HEK293 (cell line): ENCODE data around the gene RAB36.

Experiments used
- CTCF ChIA-PET: fragments of 350-600 bp; formaldehyde crosslinking; extraction: SDS; loops from one replicate; lab custom pipeline; 2021; ENCODE audit warnings: antibody characterized with exemption; lab: Yijun Ruan, JAX
- POLR2A ChIA-PET: fragments of 300-600 bp; formaldehyde crosslinking; extraction: SDS; loops from one replicate; lab custom pipeline; 2020; ENCODE audit warnings: antibody characterized with exemption, inconsistent platforms; lab: Yijun Ruan, JAX
- H3K27ac ChIP-seq: fragments of 200-500 bp; sonication (Bioruptor generic); 2 replicates; pipeline ENCODE4 v1.5.1; 2014; ENCODE audit warnings: low read depth, low read length, control low read depth, inconsistent platforms; ENCODE audit errors: extremely low read depth
- H3K36me3 ChIP-seq, 2 experiments: fragments of 200-500 bp in 1 of 2; sonication (Bioruptor generic) in 1 of 2; 1 replicate in 1 of 2; 2 replicates in 1 of 2; pipeline ENCODE4 v1.5.1; 2014 to 2017; ENCODE audit warnings: inconsistent platforms in 2 of 2, low read length in 2 of 2; ENCODE audit not compliant: control insufficient read depth in 2 of 2, insufficient read depth in 1 of 2
- H3K4me1 ChIP-seq: fragments of 200-500 bp; sonication (Bioruptor generic); 2 replicates; pipeline ENCODE4 v1.5.1; 2014; ENCODE audit warnings: mild to moderate bottlenecking, low read length, inconsistent platforms; ENCODE audit not compliant: control insufficient read depth, insufficient read depth
- H3K4me3 ChIP-seq: 2 replicates; pipeline ENCODE4 v1.5.1; 2011; ENCODE audit warnings: low read depth, mild to moderate bottlenecking, control low read depth, low read length, moderate library complexity
- H3K9me3 ChIP-seq: fragments of 200-500 bp; sonication (Bioruptor generic); 2 replicates; pipeline ENCODE4 v1.5.1; 2014; ENCODE audit warnings: low read depth, low read length, inconsistent platforms; ENCODE audit not compliant: control insufficient read depth, insufficient read depth
- GLI2 ChIP-seq: fragments of 450-650 bp; formaldehyde crosslinking; IDR thresholded peaks from 2 replicates; pipeline ENCODE4; 2017; ENCODE audit warnings: missing biosample characterization, missing genetic modification characterization, low read depth, borderline replicate concordance
- GLIS1 ChIP-seq: fragments of 450-650 bp; formaldehyde crosslinking; IDR thresholded peaks from 2 replicates; pipeline ENCODE4 v1.5.1; 2016; ENCODE audit warnings: missing biosample characterization, missing genetic modification characterization
- IKZF3 ChIP-seq: fragments of 450-650 bp; IDR thresholded peaks from 2 replicates; pipeline ENCODE4 v1.5.0; 2018; ENCODE audit warnings: missing biosample characterization, mild to moderate bottlenecking, missing genetic modification characterization, moderate library complexity
- OVOL3 ChIP-seq: fragments of 450-650 bp; formaldehyde crosslinking; IDR thresholded peaks from 2 replicates; pipeline ENCODE4 v1.5.1; 2016; ENCODE audit warnings: missing biosample characterization, missing genetic modification characterization
- TRIM28 ChIP-seq: IDR thresholded peaks from 2 replicates; pipeline ENCODE4 v1.6.1; 2011; ENCODE audit warnings: low read length, control low read depth, borderline replicate concordance
- ZBTB17 ChIP-seq: fragments of 450-650 bp; formaldehyde crosslinking; IDR thresholded peaks from 2 replicates; pipeline ENCODE4 v1.5.1; 2016; ENCODE audit warnings: missing biosample characterization, missing genetic modification characterization
- ZIC2 ChIP-seq: fragments of 450-650 bp; formaldehyde crosslinking; IDR thresholded peaks from 2 replicates; pipeline ENCODE4 v1.5.1; 2016; ENCODE audit warnings: missing biosample characterization, missing genetic modification characterization
- ZNF10 ChIP-seq: fragments of 450-650 bp; formaldehyde crosslinking; IDR thresholded peaks from 2 replicates; pipeline ENCODE4 v1.5.1; 2017; ENCODE audit warnings: missing biosample characterization, missing genetic modification characterization
- ZNF155 ChIP-seq: fragments of 450-650 bp; formaldehyde crosslinking; IDR thresholded peaks from 2 replicates; pipeline ENCODE4 v1.5.1; 2016; ENCODE audit warnings: missing biosample characterization, missing genetic modification characterization
- ZNF202 ChIP-seq: fragments of 450-650 bp; formaldehyde crosslinking; IDR thresholded peaks from 2 replicates; pipeline ENCODE4 v1.5.1; 2016; ENCODE audit warnings: missing biosample characterization, missing genetic modification characterization, borderline replicate concordance
- ZNF280D ChIP-seq: fragments of 450-650 bp; formaldehyde crosslinking; IDR thresholded peaks from 2 replicates; pipeline ENCODE4 v1.5.1; 2016; ENCODE audit warnings: missing biosample characterization, missing genetic modification characterization
- ZNF391 ChIP-seq: fragments of 450-650 bp; formaldehyde crosslinking; IDR thresholded peaks from 2 replicates; pipeline ENCODE4 v1.5.1; 2016; ENCODE audit warnings: low read depth, missing biosample characterization, missing genetic modification characterization, borderline replicate concordance
- ZNF626 ChIP-seq: fragments of 450-650 bp; sonication (Bioruptor Pico); formaldehyde crosslinking; IDR thresholded peaks from 2 replicates; pipeline ENCODE4 v1.5.1; 2018; ENCODE audit warnings: missing biosample characterization, missing genetic modification characterization, inconsistent platforms
- ZNF654 ChIP-seq: fragments of 450-650 bp; formaldehyde crosslinking; IDR thresholded peaks from 2 replicates; pipeline ENCODE4 v1.5.1; 2016; ENCODE audit warnings: low read depth, missing biosample characterization, missing genetic modification characterization
- ZNF792 ChIP-seq: fragments of 450-650 bp; formaldehyde crosslinking; IDR thresholded peaks from 2 replicates; pipeline ENCODE4 v1.5.1; 2016; ENCODE audit warnings: missing biosample characterization, missing genetic modification characterization

Gene RAB36

GRCh38 chr22:23124611-23125511, 20.4 kb upstream of the RAB36 start:
- ChIA-PET CTCF (interaction anchor here (0.6 to 11.3 kb wide), 5 partner anchors 157 to 383 kb away, joined by 3 to 304 read pairs (median 3); no protein-coding TSS in a partner anchor), POLR2A (no interaction called here)
- Histone ChIP-seq H3K9me3 (no peaks in the 10 kb centered on the region), H3K27ac (no peak overlapping the region), H3K4me3 (no peak overlapping the region), H3K4me1 (no peaks in the 10 kb centered on the region), H3K36me3 (peaks cover 0 to 17% of the 10 kb centered on the region in 2 experiments; a peak in 1 of 3 replicates)
- no peak for TF ChIP-seq IKZF3
- TF ChIP-seq OVOL3 (tag by site-specific recombination) = no peak
- no peak for TF ChIP-seq ZNF654 (tag by site-specific recombination)
- TF ChIP-seq ZNF10 (tag by site-specific recombination) = no peak
- no peak for TF ChIP-seq ZNF155
- no peak for TF ChIP-seq ZNF626
- no peak for TF ChIP-seq ZBTB17 (tag by site-specific recombination)
- TF ChIP-seq ZNF792 (tag by site-specific recombination) = no peak
- TF ChIP-seq ZNF202 (tag by site-specific recombination) = no peak

GRCh38 chr22:23125512-23126103, 19.7 kb upstream of the RAB36 start:
- POLR2A ChIA-PET = no interaction called here
- TF ChIP-seq GLI2 (tag by site-specific recombination) (no peak), TRIM28 (no peak), ZNF391 (tag by site-specific recombination) (no peak)
- no peak overlapping the region for H3K4me3 ChIP-seq
- no peaks in the 10 kb centered on the region for H3K9me3 ChIP-seq
- peaks cover 0 to 17% of the 10 kb centered on the region in 2 experiments; a peak in 1 of 3 replicates for H3K36me3 ChIP-seq
- no peak overlapping the region for H3K27ac ChIP-seq
- H3K4me1 ChIP-seq = no peaks in the 10 kb centered on the region
- CTCF ChIA-PET = interaction anchor here (2.6 to 11.3 kb wide), 2 partner anchors 153 to 168 kb away, joined by 10 to 304 read pairs; no protein-coding TSS in a partner anchor

GRCh38 chr22:23126165-23127054, 18.9 kb upstream of the RAB36 start:
- peaks cover 0 to 17% of the 10 kb centered on the region in 2 experiments; a peak in 1 of 3 replicates for H3K36me3 ChIP-seq
- ChIA-PET POLR2A (no interaction called here), CTCF (interaction anchor here (0.6 to 11.3 kb wide), 7 partner anchors 11 to 242 kb away, joined by 3 to 304 read pairs (median 4); no protein-coding TSS in a partner anchor)
- H3K27ac ChIP-seq = no peak overlapping the region
- H3K4me1 ChIP-seq = no peaks in the 10 kb centered on the region
- H3K4me3 ChIP-seq = no peak overlapping the region
- peak; percentile 85 for TF ChIP-seq GLIS1 (tag by site-specific recombination)
- peak; percentile 71 for TF ChIP-seq ZIC2 (tag by site-specific recombination)
- no peak for TF ChIP-seq ZNF280D (tag by site-specific recombination)
- TF ChIP-seq, all 188 proteins: peak for 2
- no peaks in the 10 kb centered on the region for H3K9me3 ChIP-seq
